ENCODE measurements around the gene AGMAT.

DNA sequence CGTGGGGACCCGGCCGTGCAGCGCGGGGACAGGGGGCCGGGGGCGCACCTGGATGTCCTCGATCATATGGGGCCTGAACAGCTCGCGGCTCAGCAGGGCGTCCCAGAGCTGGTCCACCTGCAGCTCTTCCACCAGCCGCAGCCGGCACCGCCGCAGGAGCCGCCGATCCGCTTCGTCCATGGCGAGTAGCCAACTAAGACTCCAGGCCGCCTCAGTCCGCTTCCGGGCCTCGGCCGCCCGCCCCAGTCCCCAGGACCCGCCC, 60.9 kb downstream of the AGMAT start, which contains the start of gene CASP9:
- TF ChIP-seq CBX2 (IDR thresholded peaks at IDR 0.05; ENCODE audit: borderline replicate concordance, low read depth) (no peak), CTCF (IDR thresholded peaks at IDR 0.05) (no peak), ZNF302 (CRISPR knock-in tag; IDR thresholded peaks at IDR 0.05) (no peak), JUNB (IDR thresholded peaks at IDR 0.05) (no peak), BHLHE40 (IDR thresholded peaks at IDR 0.05; ENCODE audit: low read depth, low read length) (no peak), ELK1 (IDR thresholded peaks at IDR 0.05; ENCODE audit: low read depth, low read length) (no peak), EP300 (IDR thresholded peaks at IDR 0.05) (no peak), POLR2A (IDR thresholded peaks at IDR 0.05; ENCODE audit: low read length) (peak; percentile 46), MAZ (IDR thresholded peaks at IDR 0.05; ENCODE audit: borderline replicate concordance, low read depth, low read length) (no peak)
- TF ChIP-seq, protein P1, sequence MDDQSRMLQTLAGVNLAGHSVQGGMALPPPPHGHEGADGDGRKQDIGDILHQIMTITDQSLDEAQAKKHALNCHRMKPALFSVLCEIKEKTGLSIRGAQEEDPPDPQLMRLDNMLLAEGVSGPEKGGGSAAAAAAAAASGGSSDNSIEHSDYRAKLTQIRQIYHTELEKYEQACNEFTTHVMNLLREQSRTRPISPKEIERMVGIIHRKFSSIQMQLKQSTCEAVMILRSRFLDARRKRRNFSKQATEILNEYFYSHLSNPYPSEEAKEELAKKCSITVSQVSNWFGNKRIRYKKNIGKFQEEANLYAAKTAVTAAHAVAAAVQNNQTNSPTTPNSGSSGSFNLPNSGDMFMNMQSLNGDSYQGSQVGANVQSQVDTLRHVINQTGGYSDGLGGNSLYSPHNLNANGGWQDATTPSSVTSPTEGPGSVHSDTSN (IDR thresholded peaks at IDR 0.05) = no peak
